Sigmoid colon (tissue), 7 donors: ENCODE measurements around the gene C2CD2. TPM values are rescaled to one million over a fixed set of nuclear protein-coding genes. Genes with fewer than 3 reads are reported as not detected.
A peak's percentile ranks its signal among the peaks of the same experiment; 100 is the strongest.

Experiments
- DNase-seq: peaks from one replicate; pipeline ENCODE4 v3.0.0-alpha.2; 2019
- H3K27ac ChIP-seq, 4 donors: fragments of 200-600 bp; sonication (generic); one replicate each; pipeline ENCODE4 v1.5.1; 2016 to 2019; ENCODE audit warnings: mild to moderate bottlenecking in 1 of 4
- H3K27me3 ChIP-seq, 3 donors: fragments of 200-600 bp; sonication (generic); one replicate each; pipeline ENCODE4 v1.5.1; 2019; ENCODE audit warnings: mild to moderate bottlenecking in 1 of 3
- H3K36me3 ChIP-seq, 4 donors: fragments of 200-600 bp; sonication (generic); one replicate each; pipeline ENCODE4 v1.5.1; 2016 to 2019
- H3K4me1 ChIP-seq, 4 donors: fragments of 200-600 bp; sonication (generic); one replicate each; pipeline ENCODE4 v1.5.1; 2017 to 2019
- H3K4me3 ChIP-seq, 4 donors: fragments of 200-600 bp; sonication (generic); one replicate each; pipeline ENCODE4 v1.5.1; 2017 to 2019; ENCODE audit warnings: mild to moderate bottlenecking in 2 of 4, moderate library complexity in 1 of 4
- H3K9me3 ChIP-seq, 4 donors: fragments of 200-600 bp in 3 of 4; sonication (generic) in 3 of 4; one replicate each; pipeline versions ENCODE4 v1.5.1 to v1.6.1; 2013 to 2019
- EP300 ChIP-seq, 4 donors: sonication (generic); formaldehyde crosslinking; IDR thresholded peaks; one replicate each; pipeline ENCODE4 v1.6.1; 2017; ENCODE audit warnings: antibody characterized with exemption in 4 of 4
- POLR2A ChIP-seq, 2 donors: fragments of 450-650 bp; IDR thresholded peaks; one replicate each; pipeline ENCODE4 v1.6.1; 2016; ENCODE audit warnings: antibody characterized with exemption in 2 of 2, mild to moderate bottlenecking in 2 of 2, moderate library complexity in 2 of 2
- POLR2AphosphoS5 ChIP-seq, 4 donors: sonication (generic); formaldehyde crosslinking; IDR thresholded peaks; one replicate each; pipeline ENCODE4 v1.6.1; 2017; ENCODE audit warnings: antibody characterized with exemption in 4 of 4
- WGBS, 2 donors: extraction: QIAGEN DNeasy Blood & Tissue Kit; methylation state at CpG; one replicate each; pipeline ENCODE4 v1.1.7; 2013; 5-methylcytosine and 5-hydroxymethylcytosine counted together
- intact Hi-C: fragments of 100-400 bp; cut with DNase I; formaldehyde crosslinking; loops from one replicate; pipeline ENCODE4 v1.15.1; 2023
- polyA plus RNA-seq, 3 donors: library from polyadenylated mRNA; stranded (reverse); fragments of 200-250 nt; gene quantifications; one replicate each; pipeline ENCODE4 v1.2.3, GENCODE V29; 2013
- total RNA-seq, 4 donors: library from RNA; depleted of rRNA; stranded (reverse); fragments of >200 nt; gene quantifications; one replicate each; pipeline ENCODE4 v1.1.0, GENCODE V29; 2016
- TF ChIP-seq, protein P1 (sequence below), 4 experiments: fragments of 450-650 bp in 3 of 4; fragments of 200-600 bp in 1 of 4; IDR thresholded peaks; one replicate each; pipeline ENCODE4 v1.5.1; 2016 to 2019; ENCODE audit warnings: antibody characterized with exemption in 4 of 4, mild to moderate bottlenecking in 3 of 4, moderate library complexity in 2 of 4
- donor health status: healthy with polysubstance abuse.
- donor health status: Bipolar disorder and iron deficiency.
- donor health status: healthy.

Gene C2CD2
- total and polyA plus RNA-seq, 7 donors = 1.8 to 45.1 (median 19.0) TPM

GRCh38 chr21:41894922-41895557 is 58.8 kb downstream of the C2CD2 start:
- TF ChIP-seq, protein P1, sequence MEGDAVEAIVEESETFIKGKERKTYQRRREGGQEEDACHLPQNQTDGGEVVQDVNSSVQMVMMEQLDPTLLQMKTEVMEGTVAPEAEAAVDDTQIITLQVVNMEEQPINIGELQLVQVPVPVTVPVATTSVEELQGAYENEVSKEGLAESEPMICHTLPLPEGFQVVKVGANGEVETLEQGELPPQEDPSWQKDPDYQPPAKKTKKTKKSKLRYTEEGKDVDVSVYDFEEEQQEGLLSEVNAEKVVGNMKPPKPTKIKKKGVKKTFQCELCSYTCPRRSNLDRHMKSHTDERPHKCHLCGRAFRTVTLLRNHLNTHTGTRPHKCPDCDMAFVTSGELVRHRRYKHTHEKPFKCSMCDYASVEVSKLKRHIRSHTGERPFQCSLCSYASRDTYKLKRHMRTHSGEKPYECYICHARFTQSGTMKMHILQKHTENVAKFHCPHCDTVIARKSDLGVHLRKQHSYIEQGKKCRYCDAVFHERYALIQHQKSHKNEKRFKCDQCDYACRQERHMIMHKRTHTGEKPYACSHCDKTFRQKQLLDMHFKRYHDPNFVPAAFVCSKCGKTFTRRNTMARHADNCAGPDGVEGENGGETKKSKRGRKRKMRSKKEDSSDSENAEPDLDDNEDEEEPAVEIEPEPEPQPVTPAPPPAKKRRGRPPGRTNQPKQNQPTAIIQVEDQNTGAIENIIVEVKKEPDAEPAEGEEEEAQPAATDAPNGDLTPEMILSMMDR (IDR thresholded peaks at IDR 0.05) = no peak
- TF ChIP-seq EP300 (IDR thresholded peaks at IDR 0.05) (no peak), POLR2AphosphoS5 (IDR thresholded peaks at IDR 0.05) (no peak), POLR2A (IDR thresholded peaks at IDR 0.05) (no peak)
- no peaks in the 10 kb centered on the region for H3K9me3 ChIP-seq
- peaks cover 0 to 57% (median 17%) of the 10 kb centered on the region in 4 donors for H3K36me3 ChIP-seq
- DNase-seq = peak; percentile 40
- WGBS, 2 donors = 80 to 87% methylated on average over 13 of the region's 13 CpGs
- H3K27me3 ChIP-seq = no peaks in the 10 kb centered on the region
- peaks cover 0 to 7% (median 3%) of the 10 kb centered on the region in 4 donors for H3K4me1 ChIP-seq
- no peak overlapping the region for H3K4me3 ChIP-seq
- intact Hi-C loops = no loop called here
- no peak overlapping the region for H3K27ac ChIP-seq

- Histone ChIP-seq H3K36me3 (peaks cover 0 to 51% (median 13%) of the 10 kb centered on the region in 4 donors), H3K4me3 (no peak overlapping the region), H3K9me3 (no peaks in the 10 kb centered on the region), H3K27me3 (no peaks in the 10 kb centered on the region), H3K27ac (no peak overlapping the region), H3K4me1 (peaks cover 0 to 7% (median 3%) of the 10 kb centered on the region in 4 donors)
- 95% methylated on average over 9 of the region's 9 CpGs for WGBS, 2 donors
- DNase-seq = peak; percentile 28
- intact Hi-C loops = no loop called here
- no peak for TF ChIP-seq EP300 (IDR thresholded peaks at IDR 0.05)
- no peak for TF ChIP-seq POLR2AphosphoS5 (IDR thresholded peaks at IDR 0.05)
- no peak for TF ChIP-seq POLR2A (IDR thresholded peaks at IDR 0.05)
- TF ChIP-seq, protein P1 (IDR thresholded peaks at IDR 0.05) = no peak
Measured at GRCh38 chr21:41894511-41894910, 59.3 kb downstream of the C2CD2 start.

- Histone ChIP-seq H3K4me1 (peaks cover 0 to 7% (median 3%) of the 10 kb centered on the region in 4 donors), H3K36me3 (peaks cover 0 to 48% (median 5%) of the 10 kb centered on the region in 4 donors)
- intact Hi-C loops = no loop called here
Measured at GRCh38 chr21:41892726-41893125, 61.1 kb downstream of the C2CD2 start.

GRCh38 chr21:41891132-41891531 is 62.7 kb downstream of the C2CD2 start:
- DNase-seq = no peak
- no peak overlapping the region for H3K27ac ChIP-seq
- no peak for TF ChIP-seq EP300 (IDR thresholded peaks at IDR 0.05)
- TF ChIP-seq, protein P1 (IDR thresholded peaks at IDR 0.05) = no peak
- H3K4me3 ChIP-seq = no peak overlapping the region
- peaks cover 0 to 51% (median 5%) of the 10 kb centered on the region in 4 donors for H3K36me3 ChIP-seq
- H3K27me3 ChIP-seq = no peaks in the 10 kb centered on the region
- no peaks in the 10 kb centered on the region for H3K9me3 ChIP-seq
- WGBS, 2 donors = 76 to 85% methylated on average over 5 of the region's 5 CpGs
- peaks cover 0 to 4% (median 0%) of the 10 kb centered on the region in 4 donors for H3K4me1 ChIP-seq
- intact Hi-C loops = no loop called here

More at GRCh38 chr21:41892726-41893125, 61.1 kb downstream of the C2CD2 start:
- Histone ChIP-seq H3K27ac (no peak overlapping the region), H3K9me3 (no peaks in the 10 kb centered on the region), H3K4me3 (no peak overlapping the region), H3K27me3 (no peaks in the 10 kb centered on the region)
- DNase-seq = peak; percentile 57
- TF ChIP-seq, protein P1 (IDR thresholded peaks at IDR 0.05) = no peak
- TF ChIP-seq POLR2A (IDR thresholded peaks at IDR 0.05) (no peak), EP300 (IDR thresholded peaks at IDR 0.05) (no peak), POLR2AphosphoS5 (IDR thresholded peaks at IDR 0.05) (no peak)
- 96% methylated on average over 16 of the region's 16 CpGs for WGBS, 2 donors
